PC-3 (cell line): ENCODE results near the gene DNAAF3.

Experiments used
- CTCF ChIP-seq: fragments of 300-600 bp; sonication (generic); conservative IDR thresholded peaks from 2 replicates; pipeline ENCODE4 v1.5.1; 2017; ENCODE audit warnings: antibody characterized with exemption, low read depth, mild to moderate bottlenecking, low read length
- EZH2 ChIP-seq: fragments of 300-600 bp; sonication (generic); IDR thresholded peaks from one replicate; pipeline ENCODE4 v1.6.1; 2017; ENCODE audit warnings: antibody characterized with exemption, mild to moderate bottlenecking, low read length; ENCODE audit not compliant: unreplicated experiment

- TF ChIP-seq CTCF (peak; percentile 98), EZH2 (no peak)
These were observed 372 bp downstream of the DNAAF3 start for GRCh38 chr19:55165952-55166529.
